GM12865 (cell line): ENCODE data around the gene ZNHIT2.

Source experiments
- DNase-seq: peaks from one replicate; pipeline ENCODE4 v3.0.0; 2010; ENCODE audit warnings: low read depth
- H3K4me3 ChIP-seq: 2 replicates; pipeline ENCODE4 v1.5.1; 2011; ENCODE audit warnings: mild to moderate bottlenecking, low read depth, low read length, control low read depth
- CTCF ChIP-seq: IDR thresholded peaks from 2 replicates; pipeline ENCODE4 v1.5.1; 2011; ENCODE audit warnings: low read length, control low read depth, low read depth, inconsistent platforms; ENCODE audit not compliant: insufficient read depth; ENCODE audit errors: missing control alignments

The ZNHIT2 gene

GRCh38 chr11:65087216-65087615 lies 30.3 kb downstream of the ZNHIT2 start:
- no peak overlapping the region for H3K4me3 ChIP-seq
- TF ChIP-seq CTCF = no peak
- no peak for DNase-seq

GRCh38 chr11:65086809-65087208 lies 30.7 kb downstream of the ZNHIT2 start:
- no peak for TF ChIP-seq CTCF
- H3K4me3 ChIP-seq = no peak overlapping the region
- DNase-seq = no peak

- DNase-seq = no peak
- TF ChIP-seq CTCF = no peak
- H3K4me3 ChIP-seq = no peak overlapping the region
Measured at GRCh38 chr11:65085446-65085845, 32.1 kb downstream of the ZNHIT2 start.

GRCh38 chr11:65084598-65085375 lies 32.7 kb downstream of the ZNHIT2 start:
- TF ChIP-seq CTCF = no peak
- no peak for DNase-seq
- H3K4me3 ChIP-seq = peak overlapping the region; percentile 83

- H3K4me3 ChIP-seq = peak within 1 kb of the TSS; percentile 83
- TF ChIP-seq CTCF = no peak
- peak; percentile 97 for DNase-seq
Measured at GRCh38 chr11:65083834-65084597, 33.5 kb downstream of the ZNHIT2 start, which contains the start of the genes CDCA5 and ZFPL1. CDCA5 (minus strand) TSS chr11:65084040; CDS start chr11:65083978, 62 bp downstream. ZFPL1 (plus strand) TSS chr11:65084222; CDS start chr11:65084699, 477 bp downstream.

- DNase-seq = no peak
- H3K4me3 ChIP-seq = peak overlapping the region; percentile 83
- TF ChIP-seq CTCF = no peak
Measured at GRCh38 chr11:65083134-65083833, 34.2 kb downstream of the ZNHIT2 start.
